Thyroid gland (tissue), 4 donors: Measurements from ENCODE around the gene SMG9.

Experiments
- CTCF ChIP-seq, 6 experiments: fragments of 200-600 bp in 3 of 6; fragments of 450-650 bp in 3 of 6; sonication (generic) in 3 of 6; IDR thresholded peaks; one replicate each; pipeline ENCODE4 v1.5.1; 2016 to 2019; ENCODE audit warnings: antibody characterized with exemption in 6 of 6, mild to moderate bottlenecking in 2 of 6, inconsistent platforms in 1 of 6, moderate library complexity in 1 of 6
- POLR2A ChIP-seq, 2 donors: fragments of 450-650 bp; IDR thresholded peaks; one replicate each; pipeline ENCODE4 v1.6.1; 2017; ENCODE audit warnings: antibody characterized with exemption in 2 of 2, mild to moderate bottlenecking in 2 of 2, moderate library complexity in 1 of 2

- TF ChIP-seq POLR2A (IDR thresholded peaks at IDR 0.05) (no peak), CTCF (IDR thresholded peaks at IDR 0.05) (no peak)
These were observed 42.4 kb upstream of the SMG9 start for GRCh38 chr19:43797118-43797517.
